Mesendoderm (in vitro differentiated cells): ENCODE data around the gene NTNG1.

ENCODE experiments used
- DNase-seq: peaks from one replicate; pipeline ENCODE4 v3.0.0; 2013
- H2AK5ac ChIP-seq: 2 replicates; pipeline ENCODE4 v1.6.1; 2013; ENCODE audit warnings: low read length, inconsistent platforms
- H2BK120ac ChIP-seq: 2 replicates; pipeline ENCODE4 v1.6.1; 2013; ENCODE audit warnings: low read depth, mild to moderate bottlenecking, low read length, moderate library complexity, mixed read lengths
- H2BK15ac ChIP-seq: replicated peaks from 2 replicates; pipeline ENCODE4 v1.6.1; 2013; ENCODE audit warnings: low read depth, mild to moderate bottlenecking, moderate library complexity
- H2BK5ac ChIP-seq: 2 replicates; pipeline ENCODE4 v1.6.1; 2013; ENCODE audit warnings: low read length, inconsistent platforms
- H3K18ac ChIP-seq: 2 replicates; pipeline ENCODE4 v1.6.1; 2013; ENCODE audit warnings: mild to moderate bottlenecking, low read length, mixed read lengths
- H3K23ac ChIP-seq: one replicate; pipeline ENCODE4 v1.6.1; 2013; ENCODE audit warnings: low read length
- H3K27ac ChIP-seq: 2 replicates; pipeline ENCODE4 v1.5.1; 2013; ENCODE audit warnings: low read depth, mild to moderate bottlenecking, inconsistent platforms, low read length, moderate library complexity
- H3K27me3 ChIP-seq: 2 replicates; pipeline ENCODE4 v1.6.1; 2013; ENCODE audit warnings: low read length, control low read depth, mild to moderate bottlenecking, inconsistent platforms; ENCODE audit not compliant: insufficient read depth, poor library complexity
- H3K36me3 ChIP-seq: 2 replicates; pipeline ENCODE4 v1.6.1; 2013; ENCODE audit warnings: low read length, inconsistent platforms; ENCODE audit not compliant: control insufficient read depth, insufficient read depth
- H3K4ac ChIP-seq: one replicate; pipeline ENCODE4 v1.6.1; 2013; ENCODE audit warnings: low read depth, mild to moderate bottlenecking, low read length, moderate library complexity
- H3K4me1 ChIP-seq: 2 replicates; pipeline ENCODE4 v1.6.1; 2013; ENCODE audit warnings: low read depth, low read length, inconsistent platforms; ENCODE audit not compliant: control insufficient read depth
- H3K4me2 ChIP-seq: 2 replicates; pipeline ENCODE4 v1.6.1; 2013; ENCODE audit warnings: low read length
- H3K4me3 ChIP-seq: 2 replicates; pipeline ENCODE4 v1.5.1; 2013; ENCODE audit warnings: mild to moderate bottlenecking, low read length
- H3K56ac ChIP-seq: one replicate; pipeline ENCODE4 v1.6.1; 2013; ENCODE audit warnings: low read length
- H3K79me1 ChIP-seq: 2 replicates; pipeline ENCODE4 v1.6.1; 2013; ENCODE audit warnings: low read length, inconsistent platforms
- H3K79me2 ChIP-seq: 2 replicates; pipeline ENCODE4 v1.6.1; 2013; ENCODE audit warnings: mild to moderate bottlenecking, low read length; ENCODE audit not compliant: control insufficient read depth, insufficient read depth
- H3K9ac ChIP-seq: 2 replicates; pipeline ENCODE4 v1.6.1; 2013; ENCODE audit warnings: low read length, inconsistent platforms
- H4K5ac ChIP-seq: one replicate; pipeline ENCODE4 v1.6.1; 2013; ENCODE audit warnings: low read length
- H4K8ac ChIP-seq: one replicate; pipeline ENCODE4 v1.6.1; 2013; ENCODE audit warnings: low read depth, mild to moderate bottlenecking, control low read depth, low read length, moderate library complexity
- WGBS: extraction: QIAGEN DNeasy Blood & Tissue Kit; methylation state at CpG from one replicate; pipeline ENCODE4 v1.1.7; 2013; ENCODE audit warnings: low lambda C conversion rate, missing lambda C conversion rate; ENCODE audit not compliant: insufficient coverage; ENCODE audit errors: extremely low coverage; 5-methylcytosine and 5-hydroxymethylcytosine counted together

Gene NTNG1

DNA sequence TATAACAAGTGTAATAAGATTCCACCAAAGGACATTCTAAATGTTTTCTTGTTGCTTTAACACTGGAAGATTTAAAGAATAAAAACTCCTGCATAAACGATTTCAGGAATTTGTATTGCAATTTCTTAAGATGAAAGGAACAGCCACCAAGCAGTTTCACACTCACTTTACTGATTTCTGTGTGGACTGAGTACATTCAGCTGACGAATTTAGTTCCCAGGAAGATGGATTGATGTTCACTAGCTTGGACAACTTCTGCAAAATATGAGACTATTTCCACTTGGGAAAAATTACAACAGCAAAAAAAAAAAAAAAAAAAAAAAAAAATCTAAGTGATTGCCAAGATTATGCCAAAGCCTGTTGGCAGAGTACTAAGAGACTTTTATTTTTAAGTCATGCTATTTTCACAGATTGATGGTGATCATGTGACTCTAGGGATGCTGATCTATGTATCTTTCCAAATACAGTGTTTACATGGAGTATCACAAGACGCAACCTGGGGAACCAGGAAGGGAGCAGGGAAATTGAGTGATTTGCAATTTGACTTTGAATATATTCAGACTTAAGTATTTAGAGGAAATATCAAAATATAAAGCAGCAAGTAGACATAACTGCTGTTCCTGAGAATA lies 341.0 kb downstream of the NTNG1 start:
- H3K4me3 ChIP-seq, result no peak overlapping the region

DNA sequence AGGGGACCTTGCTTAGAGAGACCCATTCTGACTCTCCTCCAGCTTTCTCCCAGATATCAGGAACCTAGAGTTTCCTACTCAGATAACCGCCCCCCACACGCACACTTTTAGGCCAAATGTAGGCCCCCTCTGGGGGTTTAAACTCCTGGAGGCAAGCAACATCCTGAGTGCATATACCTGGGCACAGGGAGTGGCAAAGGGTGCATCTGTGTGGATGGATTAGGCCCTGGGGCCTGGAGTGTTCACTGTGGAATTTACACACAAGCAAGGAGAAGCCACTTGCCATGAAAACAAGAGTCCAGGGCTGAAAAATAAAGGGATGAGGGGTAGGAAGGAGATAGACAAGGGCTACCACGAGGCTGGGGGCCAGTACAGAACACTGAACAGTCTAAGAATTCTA lies 343.1 kb downstream of the NTNG1 start:
- H4K5ac ChIP-seq, result no peak overlapping the region
- H3K18ac ChIP-seq, result no peak overlapping the region
- H3K4me3 ChIP-seq, result no peak overlapping the region
- no peaks in the 10 kb centered on the region for H3K79me2 ChIP-seq
- H3K9ac ChIP-seq, result no peak overlapping the region
- no peak overlapping the region for H3K56ac ChIP-seq
- H2BK120ac ChIP-seq, result no peak overlapping the region
- H2BK15ac ChIP-seq, result no peak overlapping the region
- DNase-seq, result no peak
- no peaks in the 10 kb centered on the region for H3K27me3 ChIP-seq
- H3K4me1 ChIP-seq, result peaks cover 2% of the 10 kb centered on the region
- H3K4me2 ChIP-seq, result no peak overlapping the region
- WGBS, result no CpG with 5 or more reads among the region's 3 CpGs
- no peak overlapping the region for H3K23ac ChIP-seq
- H3K36me3 ChIP-seq, result no peaks in the 10 kb centered on the region
- no peak overlapping the region for H2AK5ac ChIP-seq
- H4K8ac ChIP-seq, result peak overlapping the region; percentile 39
- no peak overlapping the region for H2BK5ac ChIP-seq
- H3K79me1 ChIP-seq, result no peaks in the 10 kb centered on the region
- no peak overlapping the region for H3K27ac ChIP-seq
- no peak overlapping the region for H3K4ac ChIP-seq

More for the DNA sequence above, 341.0 kb downstream of the NTNG1 start:
- Histone ChIP-seq H2BK15ac (no peak overlapping the region), H3K4me2 (no peak overlapping the region), H3K36me3 (no peaks in the 10 kb centered on the region), H4K5ac (no peak overlapping the region), H3K27ac (no peak overlapping the region), H3K4ac (no peak overlapping the region), H3K18ac (no peak overlapping the region), H3K9ac (no peak overlapping the region), H2BK120ac (no peak overlapping the region), H2AK5ac (no peak overlapping the region), H2BK5ac (no peak overlapping the region), H3K79me2 (no peaks in the 10 kb centered on the region), H3K4me1 (peaks cover 2% of the 10 kb centered on the region), H3K79me1 (no peaks in the 10 kb centered on the region), H3K23ac (no peak overlapping the region), H3K27me3 (no peaks in the 10 kb centered on the region), H4K8ac (no peak overlapping the region), H3K56ac (no peak overlapping the region)
- DNase-seq, result no peak
- WGBS, result no CpG with 5 or more reads among the region's 3 CpGs

DNA sequence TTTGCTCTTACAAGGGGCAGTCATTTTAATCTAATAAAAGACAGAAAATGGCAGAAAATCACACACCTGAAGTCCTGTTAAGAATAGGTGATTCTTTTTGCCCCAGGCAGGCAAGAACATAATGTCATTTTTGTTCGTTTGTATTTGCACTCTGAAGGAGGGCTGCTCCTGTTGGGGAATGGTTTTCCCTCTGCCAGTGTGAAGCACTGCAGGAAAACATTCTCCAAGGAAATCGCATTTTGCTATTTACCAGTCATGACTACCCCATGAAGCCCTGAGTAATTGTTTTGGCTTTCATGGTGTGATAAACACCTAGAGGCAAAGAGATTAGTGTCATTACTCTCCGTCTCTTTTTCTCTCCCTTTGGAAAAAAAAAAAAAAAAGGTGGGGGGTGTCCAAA lies 345.5 kb downstream of the NTNG1 start:
- Histone ChIP-seq H2AK5ac (no peak overlapping the region), H3K36me3 (no peaks in the 10 kb centered on the region), H3K9ac (no peak overlapping the region), H2BK15ac (no peak overlapping the region), H3K4ac (no peak overlapping the region), H3K4me3 (no peak overlapping the region), H3K56ac (no peak overlapping the region), H3K4me2 (no peak overlapping the region), H3K79me1 (no peaks in the 10 kb centered on the region), H2BK5ac (no peak overlapping the region), H4K5ac (no peak overlapping the region), H3K79me2 (no peaks in the 10 kb centered on the region), H4K8ac (no peak overlapping the region), H3K27ac (no peak overlapping the region), H3K27me3 (no peaks in the 10 kb centered on the region), H2BK120ac (no peak overlapping the region), H3K4me1 (peaks cover 2% of the 10 kb centered on the region), H3K23ac (no peak overlapping the region), H3K18ac (no peak overlapping the region)
- WGBS, result no CpG with 5 or more reads among the region's 3 CpGs
- DNase-seq, result peak; percentile 78

DNA sequence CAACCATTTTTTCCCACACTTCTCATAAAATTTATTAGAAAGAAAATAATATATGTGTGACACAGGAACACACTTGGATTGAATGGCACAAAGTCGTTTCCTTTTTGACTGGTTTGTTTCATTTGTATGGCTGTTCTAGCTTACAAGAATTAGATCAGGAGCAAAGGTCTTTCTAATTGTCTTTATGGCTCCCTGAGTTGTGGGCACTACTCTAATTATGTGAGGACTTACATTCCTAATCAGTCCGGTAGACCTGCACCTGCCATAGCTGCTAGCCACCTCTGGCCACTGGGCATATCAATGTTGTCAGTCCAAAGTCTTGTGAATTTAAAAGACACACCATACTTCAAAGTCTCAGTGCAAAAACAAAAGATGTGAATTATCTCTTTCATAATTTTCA lies 346.7 kb downstream of the NTNG1 start:
- no peak overlapping the region for H3K23ac ChIP-seq
- no peak overlapping the region for H4K5ac ChIP-seq
- DNase-seq, result no peak
- H2BK5ac ChIP-seq, result no peak overlapping the region
- H3K79me1 ChIP-seq, result no peaks in the 10 kb centered on the region
- no peak overlapping the region for H3K18ac ChIP-seq
- H3K4me1 ChIP-seq, result peaks cover 6% of the 10 kb centered on the region
- H3K27me3 ChIP-seq, result no peaks in the 10 kb centered on the region
- H3K4me3 ChIP-seq, result no peak overlapping the region
- H3K27ac ChIP-seq, result no peak overlapping the region
- no peak overlapping the region for H3K4me2 ChIP-seq
- no peak overlapping the region for H2AK5ac ChIP-seq
- H4K8ac ChIP-seq, result no peak overlapping the region
- H3K36me3 ChIP-seq, result no peaks in the 10 kb centered on the region
- H3K4ac ChIP-seq, result no peak overlapping the region
- no CpG with 5 or more reads among the region's 2 CpGs for WGBS
- no peak overlapping the region for H3K9ac ChIP-seq
- H2BK15ac ChIP-seq, result no peak overlapping the region
- no peak overlapping the region for H3K56ac ChIP-seq
- no peaks in the 10 kb centered on the region for H3K79me2 ChIP-seq
- H2BK120ac ChIP-seq, result no peak overlapping the region

DNA sequence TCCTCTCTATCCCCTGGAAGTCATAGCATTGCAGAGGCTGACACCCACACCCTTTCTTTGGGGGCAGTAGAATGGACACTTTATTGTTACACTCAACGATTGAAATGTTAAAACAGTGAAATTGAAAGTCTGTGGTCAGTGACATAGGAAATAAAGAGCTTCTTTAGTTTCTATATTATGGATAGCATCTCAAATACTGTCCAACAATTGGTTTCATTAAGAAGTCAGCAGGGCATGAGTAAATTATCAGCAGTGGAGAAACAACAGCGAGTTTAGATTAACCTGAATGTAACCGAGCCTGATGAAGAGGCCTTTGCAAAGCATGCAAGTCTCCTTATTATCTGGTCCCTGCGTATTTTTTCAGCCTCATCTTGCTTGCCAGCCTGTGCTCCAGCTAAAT lies 350.7 kb downstream of the NTNG1 start:
- no peaks in the 10 kb centered on the region for H3K79me1 ChIP-seq
- no peak overlapping the region for H4K5ac ChIP-seq
- no peak overlapping the region for H3K27ac ChIP-seq
- H2BK15ac ChIP-seq, result no peak overlapping the region
- WGBS, result no CpG with 5 or more reads among the region's 4 CpGs
- H3K27me3 ChIP-seq, result no peaks in the 10 kb centered on the region
- H3K4me3 ChIP-seq, result no peak overlapping the region
- no peak overlapping the region for H3K18ac ChIP-seq
- H3K4me1 ChIP-seq, result peaks cover 4% of the 10 kb centered on the region
- H2BK120ac ChIP-seq, result no peak overlapping the region
- H2BK5ac ChIP-seq, result no peak overlapping the region
- H2AK5ac ChIP-seq, result no peak overlapping the region
- H3K36me3 ChIP-seq, result no peaks in the 10 kb centered on the region
- H3K56ac ChIP-seq, result no peak overlapping the region
- no peak overlapping the region for H4K8ac ChIP-seq
- no peaks in the 10 kb centered on the region for H3K79me2 ChIP-seq
- H3K23ac ChIP-seq, result no peak overlapping the region
- no peak overlapping the region for H3K9ac ChIP-seq
- no peak overlapping the region for H3K4me2 ChIP-seq
- no peak overlapping the region for H3K4ac ChIP-seq
- no peak for DNase-seq

DNA sequence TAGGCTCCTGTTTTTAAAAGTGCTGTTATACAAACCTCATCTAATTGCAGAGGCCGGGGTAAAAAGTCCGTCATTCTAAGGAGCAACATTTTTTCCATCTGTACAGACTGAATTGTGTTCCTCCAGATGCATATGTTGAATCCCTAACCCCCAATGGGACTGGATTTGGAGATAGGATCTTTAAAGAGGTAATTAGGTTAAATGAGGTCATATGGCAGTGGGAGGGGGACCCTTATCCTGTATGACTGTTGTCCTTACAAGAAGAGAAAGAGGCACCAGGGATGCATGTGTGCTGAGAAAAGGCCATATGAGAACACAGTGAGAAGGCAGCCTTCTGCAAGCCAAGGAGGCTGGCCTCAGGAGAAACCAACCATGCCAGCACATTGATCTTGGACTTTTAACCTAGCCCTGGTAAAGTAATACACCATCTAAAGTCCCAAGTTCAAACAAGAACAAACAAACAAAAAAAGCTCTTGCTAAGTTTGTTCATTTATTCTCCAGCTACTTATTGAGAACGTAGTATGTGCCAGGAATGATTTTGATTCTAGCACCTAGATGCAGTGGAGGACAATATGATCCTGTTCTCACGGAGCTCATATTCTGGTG lies 352.4 kb downstream of the NTNG1 start:
- H2BK15ac ChIP-seq, result no peak overlapping the region
- H3K4ac ChIP-seq, result no peak overlapping the region
- H3K79me2 ChIP-seq, result no peaks in the 10 kb centered on the region
- DNase-seq, result no peak
- H3K4me1 ChIP-seq, result peaks cover 4% of the 10 kb centered on the region
- no peak overlapping the region for H4K8ac ChIP-seq
- no peak overlapping the region for H3K9ac ChIP-seq
- H2BK120ac ChIP-seq, result no peak overlapping the region
- no peak overlapping the region for H3K4me2 ChIP-seq
- WGBS, result no CpG with 5 or more reads among the region's 4 CpGs
- H4K5ac ChIP-seq, result no peak overlapping the region
- no peak overlapping the region for H2BK5ac ChIP-seq
- H3K27me3 ChIP-seq, result no peaks in the 10 kb centered on the region
- no peak overlapping the region for H3K18ac ChIP-seq
- no peak overlapping the region for H3K27ac ChIP-seq
- no peak overlapping the region for H3K23ac ChIP-seq
- no peaks in the 10 kb centered on the region for H3K79me1 ChIP-seq
- H3K36me3 ChIP-seq, result no peaks in the 10 kb centered on the region
- no peak overlapping the region for H3K56ac ChIP-seq
- H3K4me3 ChIP-seq, result no peak overlapping the region
- H2AK5ac ChIP-seq, result no peak overlapping the region
